Adrenal gland (tissue), 12 donors: ENCODE measurements around the gene ASCL3. TPM values are rescaled to one million over a fixed set of nuclear protein-coding genes. Genes with fewer than 3 reads are reported as not detected.

Source experiments
- DNase-seq, 7 donors: peaks; one replicate each; pipeline ENCODE4 v3.0.0-alpha.2; 2019 to 2020
- H3K27ac ChIP-seq, 5 donors: fragments of 200-600 bp; sonication (generic) in 4 of 5; 1 replicate in 3 of 5; 2 replicates in 2 of 5; pipeline versions ENCODE4 v1.5.1 to v1.8.0; 2016 to 2020; ENCODE audit warnings: mild to moderate bottlenecking in 1 of 5
- H3K27me3 ChIP-seq: fragments of 200-600 bp; 2 replicates; pipeline ENCODE4 v1.8.0; 2021
- H3K36me3 ChIP-seq, 2 donors: fragments of 200-600 bp; replicated peaks in 1 of 2; 1 replicate in 1 of 2; 2 replicates in 1 of 2; pipeline versions ENCODE4 v1.5.1 to v1.8.0; 2018 to 2022
- H3K4me1 ChIP-seq, 2 donors: fragments of 200-600 bp; replicated peaks in 1 of 2; 1 replicate in 1 of 2; 2 replicates in 1 of 2; pipeline versions ENCODE4 v1.5.1 to v1.8.0; 2018 to 2021
- H3K4me3 ChIP-seq, 4 donors: fragments of 200-600 bp; sonication (generic) in 3 of 4; one replicate each; pipeline ENCODE4 v1.5.1; 2016 to 2018
- H3K9me3 ChIP-seq, 3 donors: fragments of 200-600 bp; sonication (generic) in 1 of 3; replicated peaks in 1 of 3; 1 replicate in 2 of 3; 2 replicates in 1 of 3; pipeline versions ENCODE4 v1.5.1 to v1.8.0; 2016 to 2021
- CTCF ChIP-seq, 6 experiments: fragments of 450-650 bp in 4 of 6; fragments of 200-600 bp in 2 of 6; sonication (generic) in 1 of 6; IDR thresholded peaks; 1 replicate in 5 of 6; 2 replicates in 1 of 6; pipeline versions ENCODE4 v1.5.1 to v1.8.0; 2016 to 2021; ENCODE audit warnings: antibody characterized with exemption in 6 of 6, mild to moderate bottlenecking in 2 of 6, moderate library complexity in 1 of 6
- POLR2A ChIP-seq, 2 donors: fragments of 450-650 bp; IDR thresholded peaks; one replicate each; pipeline ENCODE4 v1.6.1; 2017; ENCODE audit warnings: antibody characterized with exemption in 2 of 2, mild to moderate bottlenecking in 2 of 2, moderate library complexity in 1 of 2
- WGBS, 4 donors: extraction: QIAGEN DNeasy Blood & Tissue Kit in 2 of 4; methylation state at CpG; one replicate each; pipeline versions ENCODE4 v1.1.5 to v1.1.7; 2013 to 2017; 5-methylcytosine and 5-hydroxymethylcytosine counted together
- intact Hi-C, 2 donors: fragments of 100-400 bp; cut with DNase I; formaldehyde crosslinking; loops; one replicate each; pipeline versions ENCODE4 v1.14.1 to v1.15.0; 2022 to 2023
- polyA plus RNA-seq, 3 donors: library from polyadenylated mRNA; stranded (reverse); fragments of 200-250 nt in 2 of 3; fragments of 350-450 nt in 1 of 3; fragmentation: Illumina TruSeq in 1 of 3; extraction: RNeasy Lipid Tissue Mini Kit (QIAGEN cat#74804) in 1 of 3; gene quantifications; one replicate each; pipeline ENCODE4 v1.2.3, GENCODE V29; 2013 to 2014
- total RNA-seq, 9 donors: library from RNA; depleted of rRNA in 4 of 9; stranded (reverse); fragments of >200 nt in 4 of 9; fragments of 120-200 nt in 1 of 9; fragmentation: NEBNext Ultra II Directional in 1 of 9; extraction: Animal tissue kit (Norgen Biotek cat#: 25700) in 1 of 9; gene quantifications; one replicate each; pipeline versions ENCODE4 v1.1.0 to v1.2.4, GENCODE V29; 2013 to 2023
- donor health status: healthy with polysubstance abuse.
- donor health status: Bipolar disorder and iron deficiency.
- donor health status: DM: yes; HTN: yes; CAD: no.
- donor health status: DM: no; HTN: no; CAD: no.
- donor health status: DM: no; HTN: no; CAD: no.
- donor health status: DM: yes; HTN: yes; CAD: no.

Gene ASCL3
- total and polyA plus RNA-seq, 12 donors, result not detected

GRCh38 chr11:8956860-8957259 lies 14.0 kb upstream of the ASCL3 start:
- DNase-seq, result no peak

GRCh38 chr11:8948886-8949285 lies 6.1 kb upstream of the ASCL3 start:
- 74 to 86% (median 78%) methylated on average over 3 of the region's 3 CpGs for WGBS, 4 donors
- DNase-seq, result no peak
- no peaks in the 10 kb centered on the region for H3K27me3 ChIP-seq
- intact Hi-C loops, result no loop called here
- H3K9me3 ChIP-seq, result no peaks in the 10 kb centered on the region
- no peaks in the 10 kb centered on the region for H3K4me1 ChIP-seq
- H3K36me3 ChIP-seq, result peaks cover 0 to 43% of the 10 kb centered on the region in 2 donors
- H3K27ac ChIP-seq, result no peak overlapping the region
- H3K4me3 ChIP-seq, result no peak overlapping the region
- TF ChIP-seq POLR2A (IDR thresholded peaks at IDR 0.05) (no peak), CTCF (IDR thresholded peaks at IDR 0.05) (no peak)

More at GRCh38 chr11:8956860-8957259, 14.0 kb upstream of the ASCL3 start:
- intact Hi-C loops, result loop anchor here in 1 of 2 donors (5.0 kb wide), 1 partner anchor 40 kb away; no protein-coding TSS in a partner anchor
- Histone ChIP-seq H3K4me1 (peaks cover 10 to 19% of the 10 kb centered on the region in 2 donors), H3K27ac (no peak overlapping the region), H3K36me3 (peaks cover 0 to 39% of the 10 kb centered on the region in 2 donors), H3K27me3 (no peaks in the 10 kb centered on the region), H3K4me3 (no peak overlapping the region), H3K9me3 (no peaks in the 10 kb centered on the region)
- 73 to 86% (median 80%) methylated on average over 4 of the region's 4 CpGs for WGBS, 4 donors
- TF ChIP-seq CTCF (IDR thresholded peaks at IDR 0.05) (no peak), POLR2A (IDR thresholded peaks at IDR 0.05) (no peak)

- TF ChIP-seq POLR2A (IDR thresholded peaks at IDR 0.05), result no peak
- no peak for TF ChIP-seq CTCF (IDR thresholded peaks at IDR 0.05)
- Histone ChIP-seq H3K4me1 (no peaks in the 10 kb centered on the region), H3K36me3 (peaks cover 0 to 28% of the 10 kb centered on the region in 2 donors), H3K27me3 (no peaks in the 10 kb centered on the region), H3K4me3 (no peak overlapping the region), H3K27ac (no peak overlapping the region), H3K9me3 (no peaks in the 10 kb centered on the region)
- WGBS, 4 donors, result 81 to 92% (median 88%) methylated on average over 4 of the region's 4 CpGs
- intact Hi-C loops, result no loop called here
- DNase-seq, result no peak
These were observed 4.6 kb upstream of the ASCL3 start for GRCh38 chr11:8947230-8947943.

GRCh38 chr11:8941341-8942103 lies 1.3 kb downstream of the ASCL3 start:
- H3K27ac ChIP-seq, result peak overlapping the region in 1 of 5 donors; percentile 34

More at GRCh38 chr11:8941341-8942103, 1.3 kb downstream of the ASCL3 start:
- no peak for DNase-seq
- TF ChIP-seq CTCF (IDR thresholded peaks at IDR 0.05) (no peak), POLR2A (IDR thresholded peaks at IDR 0.05) (no peak)
- no peaks in the 10 kb centered on the region for H3K9me3 ChIP-seq
- no peaks in the 10 kb centered on the region for H3K27me3 ChIP-seq
- H3K36me3 ChIP-seq, result no peaks in the 10 kb centered on the region
- 49 to 58% (median 57%) methylated on average over 8 of the region's 8 CpGs for WGBS, 4 donors
- H3K4me1 ChIP-seq, result no peaks in the 10 kb centered on the region
- intact Hi-C loops, result no loop called here
- H3K4me3 ChIP-seq, result no peak overlapping the region
